HL-60 (cell line): ENCODE data around the gene TPPP2.

Experiments used
- CTCF ChIP-seq: IDR thresholded peaks from one replicate; pipeline ENCODE4 v1.5.1; 2011; ENCODE audit warnings: low read length, control low read depth, inconsistent platforms; ENCODE audit not compliant: insufficient read depth
- POLR2AphosphoS5 ChIP-seq: IDR thresholded peaks from 2 replicates; pipeline ENCODE4 v1.6.1; 2012; ENCODE audit warnings: low read depth

- no peak for TF ChIP-seq CTCF
- TF ChIP-seq POLR2AphosphoS5, result no peak; the same call in 1 of the 2 replicates
These were observed 40.1 kb downstream of the TPPP2 start, which contains the start of gene ARHGEF40 for GRCh38 chr14:21070083-21070609.
